Measurements from ENCODE around the gene PTPN14.
A peak's percentile ranks its signal among the peaks of the same experiment; 100 is the strongest.

The PTPN14 gene

GRCh38 chr1:214440219-214440965, 111.0 kb downstream of the PTPN14 start:
- TF ChIP-seq CTCF (IDR thresholded peaks at IDR 0.05; ENCODE audit: low read depth, low read length) = no peak
- no peak overlapping the region for H3K4me3 ChIP-seq (ENCODE audit: low read depth, low read length)

- H3K4me3 ChIP-seq (ENCODE audit: low read depth, low read length) = peak overlapping the region; percentile 19; the same call in 1 of the 2 replicates
These were observed 111.9 kb downstream of the PTPN14 start for GRCh38 chr1:214439352-214440119.

GRCh38 chr1:214438530-214438929, 112.9 kb downstream of the PTPN14 start:
- no peak overlapping the region for H3K4me3 ChIP-seq (ENCODE audit: low read depth, low read length)
- TF ChIP-seq CTCF (IDR thresholded peaks at IDR 0.05; ENCODE audit: low read depth, low read length) = no peak

More at GRCh38 chr1:214439352-214440119, 111.9 kb downstream of the PTPN14 start:
- TF ChIP-seq CTCF (IDR thresholded peaks at IDR 0.05; ENCODE audit: low read depth, low read length) = no peak

- H3K4me3 ChIP-seq (ENCODE audit: low read depth, low read length) = no peak overlapping the region
- TF ChIP-seq CTCF (IDR thresholded peaks at IDR 0.05; ENCODE audit: low read depth, low read length) = no peak
These were observed 113.3 kb downstream of the PTPN14 start for GRCh38 chr1:214438075-214438474.

- TF ChIP-seq CTCF (IDR thresholded peaks at IDR 0.05; ENCODE audit: low read depth, low read length) = no peak
- H3K4me3 ChIP-seq (ENCODE audit: low read depth, low read length) = no peak overlapping the region
These were observed 115.5 kb downstream of the PTPN14 start for GRCh38 chr1:214435867-214436266.

GRCh38 chr1:214432245-214432644, 119.2 kb downstream of the PTPN14 start:
- TF ChIP-seq CTCF (IDR thresholded peaks at IDR 0.05; ENCODE audit: low read depth, low read length) = no peak

More at GRCh38 chr1:214432245-214432644, 119.2 kb downstream of the PTPN14 start:
- H3K4me3 ChIP-seq (ENCODE audit: low read depth, low read length) = no peak overlapping the region

Data from WI38 (cell line).